Psoas muscle (tissue), 8 donors: Measurements from ENCODE around the gene WWOX. TPM values are rescaled to one million over a fixed set of nuclear protein-coding genes. Genes with fewer than 3 reads are reported as not detected.

Experiments
- ATAC-seq, 4 donors: fragments of 200-7000 bp; cut with Tn5 transposase; one replicate each; pipeline ENCODE4 v1.9.1; 2020; ENCODE audit warnings: moderate library complexity in 3 of 4, mild to moderate bottlenecking in 2 of 4
- DNase-seq, 2 donors: peaks; one replicate each; pipeline ENCODE4 v3.0.0-alpha.2; 2020
- H3K27ac ChIP-seq: fragments of 200-600 bp; one replicate; pipeline ENCODE4 v1.8.0; 2022
- H3K27me3 ChIP-seq, 3 donors: fragments of 200-600 bp in 1 of 3; one replicate each; pipeline versions ENCODE4 v1.6.1 to v1.8.0; 2013 to 2022; ENCODE audit warnings: low read length in 2 of 3, mild to moderate bottlenecking in 2 of 3, moderate library complexity in 1 of 3; ENCODE audit not compliant: insufficient read depth in 3 of 3
- H3K36me3 ChIP-seq, 2 donors: fragments of 200-600 bp in 1 of 2; one replicate each; pipeline versions ENCODE4 v1.6.1 to v1.8.0; 2013 to 2022; ENCODE audit warnings: low read depth in 1 of 2, mild to moderate bottlenecking in 1 of 2, moderate library complexity in 1 of 2; ENCODE audit not compliant: insufficient read depth in 1 of 2
- H3K4me1 ChIP-seq: fragments of 200-600 bp; one replicate; pipeline ENCODE4 v1.8.0; 2022
- H3K4me3 ChIP-seq: fragments of 200-600 bp; one replicate; pipeline ENCODE4 v1.8.0; 2022; ENCODE audit warnings: mild to moderate bottlenecking
- H3K9me3 ChIP-seq: fragments of 200-600 bp; one replicate; pipeline ENCODE4 v1.8.0; 2022
- CTCF ChIP-seq: fragments of 200-600 bp; IDR thresholded peaks from one replicate; pipeline ENCODE4 v1.8.0; 2022; ENCODE audit warnings: antibody characterized with exemption
- WGBS, 3 donors: extraction: QIAGEN DNeasy Blood & Tissue Kit; methylation state at CpG; one replicate each; pipeline versions ENCODE4 v1.1.6 to v1.1.7; 2013; 5-methylcytosine and 5-hydroxymethylcytosine counted together
- intact Hi-C, 2 donors: fragments of 100-400 bp; cut with DNase I; formaldehyde crosslinking; loops; one replicate each; pipeline versions ENCODE4 v1.11.0 to v1.14.2; 2022
- polyA plus RNA-seq, 3 donors: library from polyadenylated mRNA; stranded (reverse); fragments of 200-250 nt; gene quantifications; one replicate each; pipeline ENCODE4 v1.2.3, GENCODE V29; 2013
- total RNA-seq, 4 donors: library from RNA; stranded (reverse); fragmentation: NEBNext Ultra II Directional in 2 of 4; extraction: Animal tissue kit (Norgen Biotek cat#: 25700) in 2 of 4; gene quantifications; one replicate each; pipeline versions ENCODE4 v1.2.1 to v1.2.4, GENCODE V29; 2021 to 2023
- donor health status: healthy with polysubstance abuse.
- donor health status: DM: no; HTN: no; CAD: no; lungs with moderate emphysema.
- donor health status: Bipolar disorder and iron deficiency.
- donor health status: healthy.
- donor health status: DM: yes; HTN: yes; CAD: no.
- donor health status: DM: no; HTN: no; CAD: no.
- donor health status: DM: no; HTN: no; CAD: no.
- donor health status: DM: yes; HTN: yes; CAD: no.

The WWOX gene
- total and polyA plus RNA-seq, 7 donors = 3.1 to 6.6 (median 5.0) TPM

DNA sequence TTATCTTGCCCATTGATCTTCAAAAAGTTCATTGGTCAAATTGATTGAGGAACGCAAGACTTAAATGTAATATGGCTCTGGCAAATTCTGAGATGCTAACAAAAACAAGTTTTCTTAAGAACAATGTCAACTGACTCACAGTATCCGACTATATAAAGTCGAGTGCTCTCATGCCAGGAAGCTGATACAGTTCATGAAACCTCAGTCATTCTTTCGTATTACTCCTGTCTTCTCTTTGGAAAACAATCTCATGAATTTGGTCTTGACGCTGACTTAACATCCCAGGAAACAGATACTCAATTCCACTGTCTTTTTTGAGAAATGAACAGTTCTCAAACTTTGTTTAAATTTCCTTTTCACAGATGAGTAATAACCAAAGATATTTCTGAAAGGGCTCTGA, 796.2 kb downstream of the WWOX start:
- Histone ChIP-seq H3K9me3 (no peaks in the 10 kb centered on the region), H3K27ac (no peak overlapping the region), H3K4me3 (no peak overlapping the region), H3K27me3 (no peaks in the 10 kb centered on the region), H3K4me1 (no peaks in the 10 kb centered on the region), H3K36me3 (no peaks in the 10 kb centered on the region)
- no peak for DNase-seq
- no peak for TF ChIP-seq CTCF
- ATAC-seq = no peak
- intact Hi-C loops = no loop called here
- 86 to 91% (median 88%) methylated on average over 5 of the region's 5 CpGs for WGBS, 3 donors

- no peak for ATAC-seq
- intact Hi-C loops = no loop called here
These were observed 796.8 kb downstream of the WWOX start for GRCh38 chr16:78896280-78896679.

DNA sequence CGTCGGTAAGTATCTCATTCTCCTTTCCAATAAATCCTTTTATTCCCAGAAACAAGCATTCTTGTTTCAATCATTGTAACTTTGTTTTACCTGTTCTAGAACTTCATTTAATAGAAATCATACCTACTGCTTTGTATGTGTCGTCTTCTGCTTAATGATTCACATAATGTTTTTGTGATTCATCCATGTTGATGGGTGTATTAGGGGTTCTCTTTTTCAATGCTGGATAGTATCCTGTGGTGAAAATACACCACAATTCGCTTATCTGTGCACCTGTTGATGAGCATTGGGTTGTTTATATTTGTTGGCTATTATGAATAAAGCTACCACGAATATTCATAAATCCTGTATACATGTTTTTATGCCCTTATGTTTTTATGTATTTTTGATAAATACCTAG, 797.8 kb downstream of the WWOX start:
- Histone ChIP-seq H3K27me3 (no peaks in the 10 kb centered on the region), H3K36me3 (no peaks in the 10 kb centered on the region), H3K4me1 (no peaks in the 10 kb centered on the region), H3K4me3 (no peak overlapping the region), H3K9me3 (no peaks in the 10 kb centered on the region), H3K27ac (no peak overlapping the region)
- intact Hi-C loops = no loop called here
- 77 to 88% (median 84%) methylated on average over 5 of the region's 5 CpGs for WGBS, 3 donors
- no peak for TF ChIP-seq CTCF
- ATAC-seq (no peak), DNase-seq (no peak)

More at GRCh38 chr16:78896280-78896679, 796.8 kb downstream of the WWOX start:
- no peaks in the 10 kb centered on the region for H3K27me3 ChIP-seq
- TF ChIP-seq CTCF = no peak
- DNase-seq = no peak
- no peaks in the 10 kb centered on the region for H3K4me1 ChIP-seq
- WGBS, 3 donors = 91 to 93% (median 93%) methylated on average over 9 of the region's 9 CpGs
- no peak overlapping the region for H3K4me3 ChIP-seq
- no peaks in the 10 kb centered on the region for H3K36me3 ChIP-seq
- no peak overlapping the region for H3K27ac ChIP-seq
- no peaks in the 10 kb centered on the region for H3K9me3 ChIP-seq

DNA sequence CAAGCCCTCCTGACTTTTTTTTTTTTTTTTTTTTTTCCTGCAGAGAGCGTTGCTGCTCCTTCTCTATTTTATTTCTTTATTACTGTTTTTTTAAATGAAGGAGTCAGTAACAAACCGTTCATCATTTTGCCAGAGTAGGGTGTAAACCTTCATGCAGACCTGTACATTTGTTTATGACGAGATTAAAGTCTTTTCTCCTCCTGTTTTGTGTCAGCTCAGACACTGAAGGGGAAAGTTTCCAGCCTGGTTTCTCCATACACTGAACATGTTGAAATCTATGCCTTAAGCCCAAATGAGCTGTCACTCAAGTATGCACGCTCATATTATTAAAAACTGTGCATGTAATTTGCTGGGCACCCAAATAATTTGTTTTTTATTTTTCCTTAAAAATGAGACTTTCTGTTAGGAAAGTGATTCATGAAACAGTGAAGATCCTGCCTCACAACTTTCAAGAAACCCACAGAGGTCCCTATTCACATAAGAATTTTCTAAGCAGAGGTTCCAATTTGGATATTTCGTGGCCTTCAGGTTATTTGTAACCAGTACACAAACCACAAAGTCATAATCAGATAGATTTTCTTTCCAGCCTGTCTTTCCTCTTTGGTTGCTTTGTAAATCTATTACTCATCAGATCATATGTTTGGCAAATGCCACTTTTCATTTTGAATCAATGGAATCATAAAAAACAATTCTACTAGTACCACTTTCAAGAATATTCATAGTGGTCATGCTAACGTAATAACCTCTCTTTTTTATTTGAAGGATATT, 800.8 kb downstream of the WWOX start:
- Histone ChIP-seq H3K9me3 (no peaks in the 10 kb centered on the region), H3K36me3 (no peaks in the 10 kb centered on the region), H3K4me1 (no peaks in the 10 kb centered on the region), H3K4me3 (no peak overlapping the region), H3K27me3 (no peaks in the 10 kb centered on the region), H3K27ac (no peak overlapping the region)
- TF ChIP-seq CTCF = no peak
- intact Hi-C loops = loop anchor here in 1 of 2 donors (10.0 kb wide), 1 partner anchor 395 kb away; no protein-coding TSS in a partner anchor
- ATAC-seq (no peak), DNase-seq (no peak)
- WGBS, 3 donors = 92 to 94% (median 93%) methylated on average over 6 of the region's 6 CpGs
